Measurements from ENCODE around the gene DEFB121.

DEFB121 gene

DNA sequence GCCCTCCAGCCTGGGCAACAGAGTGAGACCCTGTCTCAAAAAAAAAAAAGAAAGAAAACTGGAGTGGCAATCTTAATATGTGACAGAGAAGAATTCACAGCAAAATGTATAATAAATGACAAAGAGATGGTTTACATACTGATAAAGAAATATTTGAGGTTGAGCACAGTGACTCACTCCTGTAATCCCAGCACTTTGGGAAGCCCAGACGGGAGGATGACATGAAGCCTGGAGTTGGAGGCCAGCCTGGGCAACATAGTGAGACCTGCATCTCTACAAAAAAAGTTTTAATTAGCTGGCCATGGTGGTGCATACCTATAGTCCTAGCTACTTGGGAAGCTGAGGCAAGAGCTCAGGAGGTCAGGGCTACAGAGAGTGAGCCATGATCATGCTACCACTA, 50.0 kb downstream of the DEFB121 start:
- no peak for DNase-seq

Measured in CD4-positive, alpha-beta T cell treated with Interleukin-15 for 1 hour (primary cell).